Suppressor macrophage treated with lipopolysaccharide for 4 hours (primary cell): ENCODE data around the gene GCA.

ENCODE experiments used
- DNase-seq: peaks from one replicate; pipeline ENCODE4 v3.0.0-alpha.2; 2020

The GCA gene

GRCh38 chr2:162328424-162329157 is 15.3 kb upstream of the GCA start:
- no peak for DNase-seq

GRCh38 chr2:162330881-162331280 is 13.1 kb upstream of the GCA start:
- DNase-seq: no peak

- peak; percentile 46 for DNase-seq
These were observed 10.0 kb upstream of the GCA start for GRCh38 chr2:162333968-162334367.

GRCh38 chr2:162337868-162338267 is 6.1 kb upstream of the GCA start:
- DNase-seq: no peak

- no peak for DNase-seq
These were observed 3.1 kb upstream of the GCA start for GRCh38 chr2:162340822-162341221.

GRCh38 chr2:162342321-162342720 is 1.6 kb upstream of the GCA start:
- DNase-seq: no peak

- DNase-seq: peak; percentile 46
These were observed 1.1 kb upstream of the GCA start for GRCh38 chr2:162342841-162343240.

- DNase-seq: no peak
These were observed 474 bp upstream of the GCA start for GRCh38 chr2:162343492-162343823.

GRCh38 chr2:162344617-162344950 is 652 bp downstream of the GCA start:
- no peak for DNase-seq

GRCh38 chr2:162365392-162365791 is 21.5 kb downstream of the GCA start:
- DNase-seq: no peak

GRCh38 chr2:162368494-162368893 is 24.6 kb downstream of the GCA start:
- no peak for DNase-seq

GRCh38 chr2:162369551-162369950 is 25.6 kb downstream of the GCA start:
- peak; percentile 29 for DNase-seq

- no peak for DNase-seq
These were observed 27.0 kb downstream of the GCA start for GRCh38 chr2:162370931-162371330.

GRCh38 chr2:162372818-162373217 is 28.9 kb downstream of the GCA start:
- DNase-seq: no peak

GRCh38 chr2:162379719-162380580 is 36.0 kb downstream of the GCA start:
- no peak for DNase-seq

- DNase-seq: no peak
These were observed 37.9 kb downstream of the GCA start for GRCh38 chr2:162381851-162382250.

GRCh38 chr2:162382278-162382677 is 38.3 kb downstream of the GCA start:
- no peak for DNase-seq

- DNase-seq: no peak
These were observed 41.6 kb downstream of the GCA start for GRCh38 chr2:162385536-162385935.

GRCh38 chr2:162390801-162391200 is 46.9 kb downstream of the GCA start:
- no peak for DNase-seq

GRCh38 chr2:162400336-162400735 is 56.4 kb downstream of the GCA start:
- DNase-seq: no peak

- DNase-seq: no peak
These were observed 57.9 kb downstream of the GCA start for GRCh38 chr2:162401871-162402270.

- DNase-seq: no peak
These were observed 60.0 kb downstream of the GCA start for GRCh38 chr2:162403884-162404283.
